Mesenteric fat pad (tissue), 1 donor: ENCODE results near the gene POLR3GL. TPM values are rescaled to one million over a fixed set of nuclear protein-coding genes. Genes with fewer than 3 reads are reported as not detected.

Source experiments
- DNase-seq: peaks from one replicate; pipeline ENCODE4 v3.0.0-alpha.2; 2020; ENCODE audit warnings: low spot score
- total RNA-seq: library from RNA; stranded (reverse); fragmentation: NEBNext Ultra II Directional; extraction: Animal tissue kit (Norgen Biotek cat#: 25700); gene quantifications from one replicate; pipeline ENCODE4 v1.2.1, GENCODE V29; 2021
- donor health status: DM: yes; HTN: yes; CAD: no.

Gene POLR3GL
- total RNA-seq, 1 donor from 2014 or later: 30.7 TPM

DNA sequence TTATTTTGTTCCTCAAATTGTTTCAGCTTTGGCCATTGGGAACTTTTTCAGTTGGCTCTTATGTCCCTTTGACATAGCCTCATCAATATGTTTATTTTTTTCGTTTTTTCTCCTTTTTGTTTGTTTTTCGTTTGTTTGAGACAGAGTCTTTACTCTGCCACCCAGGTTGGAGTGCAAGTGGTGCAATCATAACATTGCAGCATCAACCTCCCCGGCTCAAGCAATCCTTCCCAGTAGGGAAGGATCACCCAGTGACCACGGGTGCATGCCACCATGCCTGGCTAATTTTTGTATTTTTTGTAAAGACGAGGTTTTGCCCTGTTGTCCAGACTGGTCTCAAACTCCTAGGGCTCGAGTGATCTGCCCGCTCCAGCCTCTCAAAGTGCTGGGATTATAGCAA is 8.1 kb downstream of the POLR3GL start:
- no peak for DNase-seq

GRCh38 chr1:145974721-145975120 is 10.2 kb downstream of the POLR3GL start:
- no peak for DNase-seq

GRCh38 chr1:145975216-145975615 is 10.7 kb downstream of the POLR3GL start:
- no peak for DNase-seq

DNA sequence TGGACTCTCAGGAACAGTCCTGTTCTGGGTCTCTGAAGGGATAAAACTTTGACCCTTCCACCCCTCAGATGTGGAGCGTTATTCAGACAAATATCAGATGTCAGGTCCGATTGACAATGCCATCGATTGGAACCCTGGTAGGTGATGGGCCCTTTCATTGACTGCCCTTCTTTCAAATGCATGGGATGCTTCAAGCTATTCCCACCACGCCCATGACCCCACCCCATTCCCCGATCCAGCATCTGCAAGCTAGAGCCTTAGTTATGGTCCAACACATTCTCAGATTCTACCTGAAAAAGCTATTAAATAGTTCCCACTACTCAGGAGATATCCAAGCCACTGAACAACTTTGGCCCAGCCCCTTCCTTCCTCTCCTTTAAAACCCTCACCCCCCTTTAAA is 12.5 kb downstream of the POLR3GL start:
- no peak for DNase-seq

DNA sequence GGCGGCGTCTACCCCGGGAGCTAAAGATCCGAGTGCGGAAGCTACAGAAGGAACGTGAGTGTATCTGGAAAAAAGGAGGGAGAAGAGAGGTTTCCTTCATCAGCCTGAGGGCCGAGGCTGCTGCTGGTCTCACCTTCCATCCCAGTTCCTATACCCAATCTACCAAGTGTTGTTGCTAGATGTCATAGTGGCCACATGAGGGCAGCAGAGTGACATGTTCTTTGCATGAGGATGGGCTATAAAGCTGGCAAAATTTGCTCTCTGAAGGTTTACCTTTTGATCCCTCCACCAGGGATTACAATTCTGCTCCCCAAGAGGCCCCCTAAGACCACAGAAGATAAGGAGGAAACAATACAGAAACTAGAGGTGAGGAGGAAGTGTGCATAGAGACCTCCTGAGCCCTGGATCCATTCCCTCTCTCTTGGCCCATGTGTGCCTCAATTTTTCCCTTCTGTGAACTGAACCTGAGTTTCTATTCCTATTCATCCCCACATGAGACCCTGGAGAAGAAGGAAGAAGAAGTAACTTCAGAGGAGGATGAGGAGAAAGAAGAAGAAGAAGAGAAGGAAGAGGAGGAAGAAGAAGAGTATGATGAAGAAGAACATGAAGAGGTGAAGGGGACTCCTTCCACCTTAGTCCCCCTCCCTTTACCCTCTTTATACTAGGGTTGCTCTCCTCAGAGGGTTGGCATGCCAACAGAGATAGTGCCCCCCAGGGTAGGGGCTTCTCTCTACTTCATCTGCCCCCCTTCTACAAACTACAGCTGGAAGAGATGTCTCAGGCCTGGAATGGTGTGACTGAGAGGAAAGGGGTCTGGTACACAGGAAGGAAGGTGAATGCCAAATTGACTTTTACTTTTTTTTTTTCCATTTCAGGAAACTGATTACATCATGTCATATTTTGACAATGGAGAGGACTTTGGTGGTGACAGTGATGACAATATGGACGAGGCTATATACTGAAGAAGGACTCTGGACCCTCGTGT is 13.3 kb downstream of the POLR3GL start:
- no peak for DNase-seq

DNA sequence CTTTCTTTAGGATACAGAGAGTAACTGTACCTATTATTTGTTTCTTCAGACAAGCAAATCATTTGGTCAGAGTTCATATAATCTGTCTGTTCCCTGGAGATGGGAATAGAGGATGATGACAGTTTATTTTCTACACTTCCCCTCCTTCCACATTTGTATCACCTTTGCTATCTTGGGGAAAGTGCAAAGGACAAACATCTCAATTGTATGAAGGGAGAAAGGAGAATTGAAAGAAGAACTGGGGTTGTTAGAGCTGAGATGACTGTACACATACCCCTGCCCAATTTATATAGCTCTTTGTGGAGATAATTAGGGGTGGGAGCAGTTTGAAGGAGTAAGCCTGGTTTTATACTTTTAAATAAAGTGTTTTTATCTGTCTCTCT is 14.0 kb downstream of the POLR3GL start:
- no peak for DNase-seq

DNA sequence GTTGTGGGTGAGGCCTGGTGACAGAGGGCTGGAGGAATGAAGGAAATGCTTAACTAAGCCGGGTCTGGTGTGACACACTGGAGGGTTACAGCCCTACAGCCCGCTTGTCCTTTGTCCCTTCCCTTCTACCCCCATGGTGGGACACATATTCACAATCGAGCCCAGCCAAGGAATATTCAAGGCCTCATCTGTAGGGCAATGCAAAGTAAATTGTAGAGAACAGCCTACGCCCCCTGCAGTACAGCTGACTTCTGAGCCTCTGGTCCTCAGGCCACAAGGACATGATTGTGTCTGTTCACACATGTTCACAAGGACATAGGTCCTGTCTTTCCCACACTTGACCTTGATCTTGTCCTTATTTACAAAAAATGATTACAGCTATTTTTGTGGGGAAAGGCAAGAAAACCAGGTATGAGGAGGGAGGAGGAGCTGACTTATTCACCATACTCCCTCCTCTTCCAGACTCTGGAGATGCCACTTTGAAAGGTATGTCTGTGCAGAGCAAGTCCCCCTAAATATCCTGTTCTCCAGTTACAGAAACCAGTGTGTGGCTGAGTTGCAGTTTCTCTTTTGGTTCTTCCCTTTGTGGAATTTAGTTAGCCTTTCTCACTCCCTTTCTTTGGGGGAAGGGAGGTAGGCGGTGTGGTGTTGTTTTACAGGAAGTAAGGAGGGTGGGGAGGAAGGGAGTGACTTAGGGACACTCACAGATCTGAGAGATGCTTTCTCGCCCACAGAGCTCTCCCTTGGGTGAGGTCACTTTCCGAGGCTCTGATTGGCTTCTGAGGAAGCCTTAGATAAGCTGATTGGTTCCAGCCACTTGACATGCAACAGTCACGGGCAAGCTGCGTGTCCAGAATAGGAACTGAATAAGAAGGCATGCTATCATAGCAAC is 14.6 kb downstream of the POLR3GL start:
- DNase-seq: no peak

GRCh38 chr1:145979746-145980456 is 15.4 kb downstream of the POLR3GL start:
- no peak for DNase-seq

DNA sequence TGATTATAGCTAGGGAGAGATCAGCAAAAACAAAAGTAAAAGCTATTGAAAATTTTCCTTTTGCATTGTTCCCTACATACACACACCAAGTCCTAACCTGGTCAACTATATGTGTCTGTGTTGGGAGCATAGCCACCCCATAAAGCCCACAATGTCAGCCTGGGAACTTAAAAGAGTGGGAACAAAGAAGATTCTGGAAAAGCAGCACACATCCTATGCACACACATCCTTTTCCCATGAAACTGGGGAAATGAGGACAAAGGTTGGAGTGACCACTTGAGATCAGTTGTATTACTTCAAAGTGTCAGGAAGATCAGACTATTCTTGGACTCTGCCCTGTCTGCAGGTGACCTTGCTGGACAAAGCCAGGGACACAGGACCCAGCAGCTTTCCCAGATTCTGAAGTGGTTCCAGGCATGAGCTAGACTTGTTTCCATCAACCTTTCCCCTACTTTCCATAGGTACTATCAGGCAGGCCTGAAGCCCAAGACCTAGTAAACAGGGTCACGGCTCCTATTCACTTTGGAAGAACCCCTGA is 16.0 kb downstream of the POLR3GL start:
- DNase-seq: no peak

GRCh38 chr1:145982010-145982723 is 17.7 kb downstream of the POLR3GL start:
- DNase-seq: no peak

GRCh38 chr1:145983206-145983675 is 18.8 kb downstream of the POLR3GL start:
- no peak for DNase-seq

DNA sequence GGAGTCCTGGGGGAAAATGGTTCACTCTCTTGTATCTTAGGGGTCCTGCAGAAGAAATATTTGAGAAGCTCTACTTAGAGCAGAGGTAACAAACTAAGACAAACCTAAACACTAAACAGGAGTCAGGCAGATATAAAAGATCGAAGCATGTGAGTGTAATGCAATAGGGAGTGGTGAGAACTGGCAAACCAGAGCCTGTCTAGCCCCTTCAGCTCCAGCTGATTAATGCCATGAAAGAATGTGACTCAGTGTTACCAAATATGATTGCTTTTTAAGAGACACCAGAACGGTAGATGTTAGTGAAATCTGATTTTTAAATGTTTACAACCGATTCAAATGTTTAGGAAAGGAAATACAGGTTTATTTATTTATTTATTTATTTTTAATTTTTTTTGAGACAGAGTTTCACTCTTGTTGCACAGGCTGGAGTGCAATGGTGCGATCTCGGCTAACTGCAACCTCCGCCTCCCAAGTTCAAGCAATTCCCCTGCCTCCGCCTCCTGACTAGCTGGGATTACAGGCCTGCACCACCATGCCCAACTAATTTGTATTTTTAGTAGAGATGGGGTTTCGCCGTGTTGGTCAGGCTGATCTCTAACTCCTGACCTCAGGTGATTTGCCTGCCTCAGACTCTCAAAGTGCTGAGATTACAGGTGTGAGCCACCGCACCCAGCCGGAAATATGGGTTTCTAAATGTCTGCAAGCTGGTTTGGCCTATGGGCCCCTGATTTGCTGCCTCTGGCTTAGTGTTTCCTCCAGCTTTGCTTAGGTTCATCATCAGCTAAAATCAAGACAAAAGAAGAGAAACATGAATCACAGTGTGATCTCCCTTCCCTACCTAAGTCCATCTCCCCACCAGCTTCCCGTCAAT is 19.7 kb downstream of the POLR3GL start:
- DNase-seq: no peak

DNA sequence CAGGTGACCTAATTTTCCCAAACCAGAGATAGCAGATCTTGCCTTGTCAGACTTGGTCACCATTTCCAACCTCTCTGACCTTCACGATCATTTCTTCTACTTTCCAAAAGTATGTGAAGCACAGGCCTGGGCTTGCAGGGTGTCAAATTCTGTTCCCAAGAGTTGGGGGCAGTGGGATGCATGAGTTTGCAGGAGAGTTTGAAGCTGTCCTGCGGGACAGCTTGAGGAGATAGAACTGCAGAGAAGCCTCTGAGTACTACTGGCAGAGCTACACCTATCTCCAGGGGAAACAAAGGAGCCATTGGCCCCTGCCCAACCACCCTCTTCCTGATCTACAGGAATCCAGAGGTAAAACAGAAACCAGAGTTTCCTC is 20.6 kb downstream of the POLR3GL start:
- DNase-seq: no peak

GRCh38 chr1:145985502-145986439 is 21.3 kb downstream of the POLR3GL start:
- no peak for DNase-seq

- no peak for DNase-seq
These were observed 22.1 kb downstream of the POLR3GL start for GRCh38 chr1:145986551-145986950.

DNA sequence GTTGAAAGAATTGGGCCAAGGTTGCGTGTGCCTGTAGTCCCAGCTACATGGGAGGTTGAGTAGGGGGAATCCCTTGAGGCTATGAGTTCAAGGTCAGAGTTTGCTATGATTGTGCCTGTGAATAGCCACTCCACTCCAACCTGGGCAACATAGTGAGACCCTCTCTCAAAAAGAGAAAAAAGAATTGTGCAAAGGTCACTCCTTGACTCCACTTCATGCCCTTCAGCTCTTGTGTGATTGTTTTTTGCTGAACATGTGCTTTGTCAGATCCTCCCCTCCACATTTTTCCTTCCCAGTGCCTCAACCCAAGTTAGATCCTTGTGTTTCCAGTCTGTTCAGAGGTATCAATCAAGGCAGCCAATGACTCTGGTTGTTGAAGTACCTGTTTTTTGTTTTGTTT is 23.4 kb downstream of the POLR3GL start:
- DNase-seq: no peak

GRCh38 chr1:145988773-145989172 is 24.3 kb downstream of the POLR3GL start:
- no peak for DNase-seq

- DNase-seq: no peak
These were observed 25.9 kb downstream of the POLR3GL start for GRCh38 chr1:145990249-145990855.
